CD8-positive, alpha-beta memory T cell (primary cell): ENCODE data around the gene ABCA4. TPM values are rescaled to one million over a fixed set of nuclear protein-coding genes. Genes with fewer than 3 reads are reported as not detected.
"Not testable (repeated sequence)": the region's sequence is repeated elsewhere in the genome, so short reads cannot be mapped to it uniquely, and the experiment has no call there.

ENCODE experiments used
- CTCF ChIA-PET: fragments of 350-600 bp; sonication (Branson Sonifier 250); formaldehyde crosslinking; loops from one replicate; lab custom pipeline; 2021; ENCODE audit warnings: antibody characterized with exemption; lab: Charles Lee
- POLR2A ChIA-PET: fragments of 350-600 bp; sonication (Branson Sonifier 250); formaldehyde crosslinking; loops from one replicate; lab custom pipeline; 2021; ENCODE audit warnings: antibody characterized with exemption; lab: Charles Lee
- DNase-seq, 5 donors: peaks; one replicate each; pipeline versions ENCODE4 v3.0.0 to v3.0.0-alpha.2; 2020 to 2022; ENCODE audit warnings: mixed read lengths in 1 of 5
- H3K27ac ChIP-seq: one replicate; pipeline ENCODE4 v1.7.0; 2013; ENCODE audit warnings: low read depth, mild to moderate bottlenecking, low read length, moderate library complexity
- H3K27me3 ChIP-seq: 2 replicates; pipeline ENCODE4 v1.7.0; 2013; ENCODE audit warnings: low read length, mild to moderate bottlenecking; ENCODE audit not compliant: insufficient read depth, poor library complexity, severe bottlenecking
- H3K36me3 ChIP-seq: 2 replicates; pipeline ENCODE4 v1.7.0; 2013; ENCODE audit warnings: mild to moderate bottlenecking, low read length, moderate library complexity; ENCODE audit not compliant: insufficient read depth
- H3K4me1 ChIP-seq: 2 replicates; pipeline ENCODE4 v1.7.0; 2013; ENCODE audit warnings: mild to moderate bottlenecking, low read length, moderate library complexity; ENCODE audit not compliant: insufficient read depth
- H3K4me3 ChIP-seq: 2 replicates; pipeline ENCODE4 v1.7.0; 2013; ENCODE audit warnings: mild to moderate bottlenecking, low read length
- H3K9me3 ChIP-seq: 2 replicates; pipeline ENCODE4 v1.7.0; 2013; ENCODE audit warnings: mild to moderate bottlenecking, low read length
- H3K27ac Mint-ChIP-seq, 8 donors: one replicate each; pipeline ENCODE4 v1.8.0; 2020 to 2021; ENCODE audit warnings: mixed read lengths in 8 of 8, mild to moderate bottlenecking in 6 of 8, inconsistent platforms in 3 of 8, moderate library complexity in 3 of 8
- H3K27me3 Mint-ChIP-seq, 2 donors: one replicate each; pipeline ENCODE4 v1.8.0; 2020 to 2021; ENCODE audit warnings: mixed read lengths in 2 of 2, mild to moderate bottlenecking in 1 of 2, moderate library complexity in 1 of 2
- H3K36me3 Mint-ChIP-seq, 3 donors: one replicate each; pipeline ENCODE4 v1.8.0; 2020 to 2021; ENCODE audit warnings: mixed read lengths in 3 of 3, inconsistent platforms in 1 of 3, mild to moderate bottlenecking in 1 of 3
- H3K4me1 Mint-ChIP-seq, 3 donors: one replicate each; pipeline ENCODE4 v1.8.0; 2020 to 2021; ENCODE audit warnings: mixed read lengths in 3 of 3, inconsistent platforms in 1 of 3, mild to moderate bottlenecking in 1 of 3
- H3K4me3 Mint-ChIP-seq, 7 donors: one replicate each; pipeline ENCODE4 v1.8.0; 2020 to 2021; ENCODE audit warnings: mixed read lengths in 7 of 7, mild to moderate bottlenecking in 6 of 7, moderate library complexity in 4 of 7, inconsistent platforms in 2 of 7
- H3K9me3 Mint-ChIP-seq, 5 donors: one replicate each; pipeline ENCODE4 v1.8.0; 2020 to 2022; ENCODE audit warnings: mixed read lengths in 5 of 5, mild to moderate bottlenecking in 3 of 5, moderate library complexity in 2 of 5, inconsistent platforms in 1 of 5
- polyA plus RNA-seq: library from polyadenylated mRNA; unstranded; fragments of 300-500 nt; fragmentation: Illumina TruSeq; gene quantifications from one replicate; pipeline ENCODE4 v1.2.3, GENCODE V29; 2021
- total RNA-seq, 2 experiments: library from RNA; stranded (reverse); gene quantifications; one replicate each; pipeline ENCODE4 v1.2.3, GENCODE V29; 2021

The ABCA4 gene
- total RNA-seq (not detected), polyA plus RNA-seq (not detected)

- DNase-seq: no peak
- H3K4me1 Mint-ChIP-seq: no peaks in the 10 kb centered on the region
- H3K9me3 Mint-ChIP-seq: no peaks in the 10 kb centered on the region
- H3K27me3 ChIP-seq: no peaks in the 10 kb centered on the region
- no peak within 1 kb of the TSS for H3K4me3 ChIP-seq
- peaks cover 8 to 25% of the 10 kb centered on the region in 2 donors for H3K27me3 Mint-ChIP-seq
- no peaks in the 10 kb centered on the region for H3K36me3 ChIP-seq
- no peaks in the 10 kb centered on the region for H3K4me1 ChIP-seq
- no peak within 1 kb of the TSS for H3K27ac Mint-ChIP-seq
- no peak within 1 kb of the TSS for H3K4me3 Mint-ChIP-seq
- no peak within 1 kb of the TSS for H3K27ac ChIP-seq
- H3K36me3 Mint-ChIP-seq: no peaks in the 10 kb centered on the region
- ChIA-PET CTCF (no interaction called here), POLR2A (no interaction called here)
- H3K9me3 ChIP-seq: no peaks in the 10 kb centered on the region
These were observed at the start of gene ABCA4 for GRCh38 chr1:94120991-94121390. Gene ABCA4 (minus strand): TSS chr1:94121148. CDS start chr1:94121045, 103 bp downstream.

- DNase-seq: no peak
- no peaks in the 10 kb centered on the region for H3K36me3 ChIP-seq
- Mint-ChIP-seq H3K9me3 (peaks cover 0 to 3% (median 0%) of the 10 kb centered on the region in 5 donors), H3K27me3 (peaks cover 0 to 24% of the 10 kb centered on the region in 2 donors), H3K36me3 (no peaks in the 10 kb centered on the region), H3K4me1 (no peaks in the 10 kb centered on the region), H3K4me3 (no peak overlapping the region), H3K27ac (no peak overlapping the region)
- ChIA-PET POLR2A (no interaction called here), CTCF (no interaction called here)
- H3K4me3 ChIP-seq: no peak overlapping the region
- H3K4me1 ChIP-seq: no peaks in the 10 kb centered on the region
- H3K27ac ChIP-seq: no peak overlapping the region
- H3K9me3 ChIP-seq: no peaks in the 10 kb centered on the region
- no peaks in the 10 kb centered on the region for H3K27me3 ChIP-seq
These were observed 48.2 kb upstream of the ABCA4 start for GRCh38 chr1:94169126-94169525.

GRCh38 chr1:94165843-94166242, 44.9 kb upstream of the ABCA4 start:
- H3K27me3 Mint-ChIP-seq: peaks cover 6 to 42% of the 10 kb centered on the region in 2 donors

GRCh38 chr1:94164885-94165284, 43.9 kb upstream of the ABCA4 start:
- not testable (repeated sequence) for H3K27ac Mint-ChIP-seq, H3K36me3 Mint-ChIP-seq

More at GRCh38 chr1:94165843-94166242, 44.9 kb upstream of the ABCA4 start:
- no peaks in the 10 kb centered on the region for H3K4me1 Mint-ChIP-seq
- ChIA-PET POLR2A (no interaction called here), CTCF (no interaction called here)
- DNase-seq: no peak
- no peaks in the 10 kb centered on the region for H3K4me1 ChIP-seq
- H3K27ac Mint-ChIP-seq: no peak overlapping the region
- H3K4me3 ChIP-seq: no peak overlapping the region
- H3K4me3 Mint-ChIP-seq: no peak overlapping the region
- no peaks in the 10 kb centered on the region for H3K9me3 ChIP-seq
- no peaks in the 10 kb centered on the region for H3K36me3 Mint-ChIP-seq
- H3K9me3 Mint-ChIP-seq: peaks cover 0 to 3% (median under 1%) of the 10 kb centered on the region in 5 donors
- H3K27me3 ChIP-seq: no peaks in the 10 kb centered on the region
- H3K27ac ChIP-seq: no peak overlapping the region
- no peaks in the 10 kb centered on the region for H3K36me3 ChIP-seq

GRCh38 chr1:94164121-94164520, 43.2 kb upstream of the ABCA4 start:
- H3K9me3 Mint-ChIP-seq, H3K4me3 Mint-ChIP-seq, POLR2A ChIA-PET, H3K27ac ChIP-seq, H3K27ac Mint-ChIP-seq, H3K36me3 Mint-ChIP-seq, H3K27me3 ChIP-seq, H3K36me3 ChIP-seq, H3K4me3 ChIP-seq, DNase-seq, H3K9me3 ChIP-seq, H3K4me1 ChIP-seq, CTCF ChIA-PET, H3K4me1 Mint-ChIP-seq: not testable (repeated sequence)
- peaks cover 6 to 45% of the 10 kb centered on the region in 2 donors for H3K27me3 Mint-ChIP-seq

More at GRCh38 chr1:94164885-94165284, 43.9 kb upstream of the ABCA4 start:
- peaks cover 6 to 49% of the 10 kb centered on the region in 2 donors for H3K27me3 Mint-ChIP-seq
- H3K36me3 ChIP-seq, DNase-seq, H3K27ac ChIP-seq, H3K27me3 ChIP-seq, H3K9me3 ChIP-seq, H3K4me3 ChIP-seq, H3K9me3 Mint-ChIP-seq, POLR2A ChIA-PET, H3K4me3 Mint-ChIP-seq, H3K4me1 Mint-ChIP-seq, H3K4me1 ChIP-seq, CTCF ChIA-PET: not testable (repeated sequence)

GRCh38 chr1:94163249-94163648, 42.3 kb upstream of the ABCA4 start:
- H3K27ac ChIP-seq, H3K27me3 ChIP-seq, CTCF ChIA-PET, H3K36me3 ChIP-seq, H3K9me3 ChIP-seq, DNase-seq, H3K36me3 Mint-ChIP-seq, H3K4me3 ChIP-seq, H3K4me1 ChIP-seq, H3K4me3 Mint-ChIP-seq, H3K27ac Mint-ChIP-seq, POLR2A ChIA-PET, H3K9me3 Mint-ChIP-seq, H3K4me1 Mint-ChIP-seq: not testable (repeated sequence)
- H3K27me3 Mint-ChIP-seq: peaks cover 6 to 44% of the 10 kb centered on the region in 2 donors

GRCh38 chr1:94160811-94161210, 39.9 kb upstream of the ABCA4 start:
- no peak for DNase-seq
- ChIA-PET POLR2A (no interaction called here), CTCF (no interaction called here)
- no peaks in the 10 kb centered on the region for H3K4me1 Mint-ChIP-seq
- no peaks in the 10 kb centered on the region for H3K36me3 Mint-ChIP-seq
- H3K9me3 Mint-ChIP-seq: peaks cover 0 to 3% (median 2%) of the 10 kb centered on the region in 5 donors
- Histone ChIP-seq H3K4me3 (no peak overlapping the region), H3K4me1 (no peaks in the 10 kb centered on the region), H3K27ac (no peak overlapping the region), H3K27me3 (no peaks in the 10 kb centered on the region), H3K36me3 (no peaks in the 10 kb centered on the region), H3K9me3 (no peaks in the 10 kb centered on the region)
- no peak overlapping the region for H3K27ac Mint-ChIP-seq
- peaks cover 6 to 38% of the 10 kb centered on the region in 2 donors for H3K27me3 Mint-ChIP-seq
- no peak overlapping the region for H3K4me3 Mint-ChIP-seq

GRCh38 chr1:94156096-94156625, 35.2 kb upstream of the ABCA4 start:
- no peak overlapping the region for H3K4me3 ChIP-seq
- no peaks in the 10 kb centered on the region for H3K36me3 Mint-ChIP-seq
- DNase-seq: no peak
- POLR2A ChIA-PET: no interaction called here
- H3K9me3 ChIP-seq: no peaks in the 10 kb centered on the region
- H3K27ac ChIP-seq: no peak overlapping the region
- no peaks in the 10 kb centered on the region for H3K4me1 ChIP-seq
- peaks cover 4 to 24% of the 10 kb centered on the region in 2 donors for H3K27me3 Mint-ChIP-seq
- H3K9me3 Mint-ChIP-seq: peaks cover 0 to 3% (median 2%) of the 10 kb centered on the region in 5 donors
- CTCF ChIA-PET: no interaction called here
- no peak overlapping the region for H3K27ac Mint-ChIP-seq
- no peaks in the 10 kb centered on the region for H3K36me3 ChIP-seq
- no peaks in the 10 kb centered on the region for H3K27me3 ChIP-seq
- no peaks in the 10 kb centered on the region for H3K4me1 Mint-ChIP-seq
- H3K4me3 Mint-ChIP-seq: no peak overlapping the region
